MG63 (cell line): ENCODE results near the gene CCDC9. TPM values are rescaled to one million over a fixed set of nuclear protein-coding genes. Genes with fewer than 3 reads are reported as not detected.
"Not testable (repeated sequence)": the region's sequence is repeated elsewhere in the genome, so short reads cannot be mapped to it uniquely, and the experiment has no call there.

Source experiments
- DNase-seq: peaks from one replicate; pipeline ENCODE4 v3.0.0-alpha.2; 2020
- H3K27me3 ChIP-seq: fragments of 250-450 bp; sonication (Bioruptor Pico); 2 replicates; pipeline ENCODE4 v1.5.1; 2020; ENCODE audit warnings: mild to moderate bottlenecking, moderate library complexity
- H3K36me3 ChIP-seq: fragments of 250-450 bp; sonication (Bioruptor Pico); 2 replicates; pipeline ENCODE4 v1.5.1; 2020; ENCODE audit warnings: mild to moderate bottlenecking, moderate library complexity
- H3K4me3 ChIP-seq: fragments of 250-450 bp; sonication (Bioruptor Pico); 2 replicates; pipeline ENCODE4 v1.5.1; 2020; ENCODE audit warnings: mild to moderate bottlenecking, moderate library complexity
- H3K9me3 ChIP-seq: fragments of 250-450 bp; sonication (Bioruptor Pico); 2 replicates; pipeline ENCODE4 v1.5.1; 2020; ENCODE audit warnings: mild to moderate bottlenecking, moderate library complexity
- total RNA-seq: library from RNA; depleted of rRNA; stranded (reverse); fragments of >200 nt; shearing (Covaris generic); gene quantifications from 2 replicates; pipeline ENCODE4 v1.2.3, GENCODE V29; 2014; ENCODE audit warnings: low replicate concordance

CCDC9 gene
- total RNA-seq, 1 experiment from 2014 or later = 22.9 TPM

GRCh38 chr19:47253016-47253415 is 3.3 kb upstream of the CCDC9 start:
- DNase-seq, H3K9me3 ChIP-seq, H3K36me3 ChIP-seq, H3K27me3 ChIP-seq, H3K4me3 ChIP-seq: not testable (repeated sequence)

- Histone ChIP-seq H3K9me3 (no peaks in the 10 kb centered on the region), H3K4me3 (no peak overlapping the region), H3K36me3 (peaks cover 4% of the 10 kb centered on the region), H3K27me3 (no peaks in the 10 kb centered on the region)
- peak; percentile 86 for DNase-seq
Observed at GRCh38 chr19:47253467-47253881, 2.9 kb upstream of the CCDC9 start.

DNA sequence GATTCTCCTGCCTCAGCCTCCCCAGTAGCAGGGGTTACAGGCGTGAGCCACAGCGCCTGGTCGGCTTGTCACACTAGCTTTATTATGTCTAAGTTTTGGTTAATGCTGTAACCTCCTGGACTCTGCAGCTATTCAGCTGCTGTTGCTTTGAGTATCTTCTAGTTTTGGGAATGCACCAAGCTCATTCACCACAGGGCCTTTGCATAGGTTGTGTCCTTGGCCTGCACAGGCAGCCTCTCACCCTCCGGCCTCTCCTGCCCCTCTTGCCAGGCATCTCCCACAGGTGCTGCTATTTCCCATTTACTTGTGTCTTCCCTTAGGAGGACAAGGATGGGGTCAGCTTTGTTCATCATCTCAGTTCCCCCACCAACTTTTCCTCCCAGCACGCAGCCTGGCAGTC is 2.4 kb upstream of the CCDC9 start:
- H3K27me3 ChIP-seq = no peaks in the 10 kb centered on the region
- no peak overlapping the region for H3K4me3 ChIP-seq
- DNase-seq = no peak
- peaks cover 9% of the 10 kb centered on the region for H3K36me3 ChIP-seq
- no peaks in the 10 kb centered on the region for H3K9me3 ChIP-seq

DNA sequence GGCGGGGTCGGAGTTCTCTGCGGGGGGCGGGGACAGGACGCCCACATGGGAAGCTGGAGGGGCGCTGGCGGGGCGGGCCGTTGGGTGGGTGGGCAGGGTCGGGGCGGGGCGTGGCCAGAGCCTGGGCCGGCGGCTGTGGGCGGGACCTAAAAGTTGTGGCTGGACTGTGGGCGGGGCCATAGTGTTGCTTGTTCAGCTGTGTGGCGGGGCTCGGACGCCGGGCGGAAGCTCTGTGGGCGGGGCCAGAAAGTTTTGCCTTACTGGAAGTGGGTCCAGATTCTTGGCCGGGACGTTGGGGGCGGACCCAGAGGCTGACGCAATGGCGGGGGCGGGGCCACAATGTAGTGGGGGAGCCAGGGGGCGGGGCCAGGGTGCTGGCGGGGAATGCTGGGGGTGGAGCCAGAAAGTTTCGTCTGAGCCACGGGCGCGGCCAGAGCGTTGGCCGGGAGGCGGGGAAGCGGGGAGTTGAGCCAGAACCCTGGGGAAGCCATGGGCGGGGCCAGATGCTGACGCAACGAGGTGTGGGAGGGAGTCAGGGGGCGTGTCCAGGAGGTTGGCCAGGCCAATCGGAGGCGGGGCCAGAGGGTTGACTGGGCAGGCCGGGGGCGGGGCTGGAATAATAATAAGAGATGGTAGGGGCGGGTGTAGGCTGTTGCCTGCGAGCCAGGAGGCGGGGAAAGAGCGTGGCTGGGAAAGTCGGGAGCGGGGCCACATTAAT is 527 bp downstream of the CCDC9 start:
- H3K4me3 ChIP-seq = peak overlapping the region; percentile 62
- no peaks in the 10 kb centered on the region for H3K9me3 ChIP-seq
- peaks cover 36% of the 10 kb centered on the region for H3K36me3 ChIP-seq
- peak; percentile 99 for DNase-seq
- H3K27me3 ChIP-seq = no peaks in the 10 kb centered on the region

DNA sequence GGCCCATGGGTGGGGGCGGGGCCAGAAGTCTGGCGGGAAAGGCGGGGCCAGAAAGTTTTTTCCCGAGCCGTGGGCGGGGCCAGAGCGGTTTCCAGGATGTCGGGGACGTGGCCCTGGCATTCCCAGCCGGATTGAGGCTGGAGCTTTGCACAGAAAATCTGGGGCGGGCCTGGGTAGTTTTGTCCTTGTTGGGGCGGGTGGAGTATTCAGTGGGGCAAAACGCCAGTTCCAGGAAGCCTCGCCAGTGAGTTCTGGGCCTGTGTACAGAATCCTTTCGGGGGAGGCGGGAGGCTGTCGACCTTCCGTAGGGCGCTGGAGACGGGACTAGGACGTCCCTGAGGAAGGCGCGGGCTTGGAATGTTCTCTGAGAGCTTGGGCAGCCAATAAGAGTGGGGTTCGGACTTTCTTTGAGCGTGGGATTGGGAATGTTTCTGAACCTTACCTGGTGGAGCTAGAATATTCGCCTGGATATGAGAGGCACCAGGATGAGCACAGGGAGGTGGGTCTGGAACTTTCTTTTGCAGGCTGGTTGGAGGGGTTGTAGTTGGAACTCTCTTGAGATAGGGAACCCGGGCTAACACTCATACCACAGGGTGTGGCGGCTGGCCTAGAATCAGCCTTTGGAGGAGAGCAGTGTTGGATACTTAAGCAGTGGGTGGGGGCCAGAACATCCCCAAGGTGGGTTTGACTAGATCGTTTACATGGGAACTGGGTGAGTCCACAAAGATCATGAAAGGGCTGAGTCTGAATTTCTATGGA is 1.3 kb downstream of the CCDC9 start:
- DNase-seq = no peak
- Histone ChIP-seq H3K4me3 (peak overlapping the region; percentile 62), H3K9me3 (no peaks in the 10 kb centered on the region), H3K36me3 (peaks cover 41% of the 10 kb centered on the region), H3K27me3 (no peaks in the 10 kb centered on the region)

DNA sequence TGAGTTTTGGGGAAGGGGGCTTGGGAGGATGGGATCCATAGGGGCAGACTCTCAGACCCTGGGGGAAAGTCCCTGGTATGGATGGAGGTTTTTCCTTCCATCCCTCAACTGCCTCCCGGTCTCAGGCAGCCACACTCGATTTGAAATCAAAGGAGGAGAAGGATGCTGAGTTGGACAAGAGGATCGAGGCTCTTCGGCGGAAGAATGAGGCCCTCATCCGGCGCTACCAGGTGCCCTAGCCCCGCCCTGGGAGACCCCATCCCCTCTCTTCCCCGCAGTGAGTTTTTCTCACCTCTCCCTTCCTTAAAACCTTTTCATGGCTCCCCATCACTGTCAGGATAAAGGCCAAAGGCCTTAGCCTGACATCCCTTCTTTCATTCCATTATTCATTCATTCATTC is 2.1 kb downstream of the CCDC9 start:
- H3K27me3 ChIP-seq = no peaks in the 10 kb centered on the region
- H3K36me3 ChIP-seq = peaks cover 48% of the 10 kb centered on the region
- H3K9me3 ChIP-seq = no peaks in the 10 kb centered on the region
- peak overlapping the region; percentile 62; the same call in 1 of the 2 replicates for H3K4me3 ChIP-seq
- no peak for DNase-seq

DNA sequence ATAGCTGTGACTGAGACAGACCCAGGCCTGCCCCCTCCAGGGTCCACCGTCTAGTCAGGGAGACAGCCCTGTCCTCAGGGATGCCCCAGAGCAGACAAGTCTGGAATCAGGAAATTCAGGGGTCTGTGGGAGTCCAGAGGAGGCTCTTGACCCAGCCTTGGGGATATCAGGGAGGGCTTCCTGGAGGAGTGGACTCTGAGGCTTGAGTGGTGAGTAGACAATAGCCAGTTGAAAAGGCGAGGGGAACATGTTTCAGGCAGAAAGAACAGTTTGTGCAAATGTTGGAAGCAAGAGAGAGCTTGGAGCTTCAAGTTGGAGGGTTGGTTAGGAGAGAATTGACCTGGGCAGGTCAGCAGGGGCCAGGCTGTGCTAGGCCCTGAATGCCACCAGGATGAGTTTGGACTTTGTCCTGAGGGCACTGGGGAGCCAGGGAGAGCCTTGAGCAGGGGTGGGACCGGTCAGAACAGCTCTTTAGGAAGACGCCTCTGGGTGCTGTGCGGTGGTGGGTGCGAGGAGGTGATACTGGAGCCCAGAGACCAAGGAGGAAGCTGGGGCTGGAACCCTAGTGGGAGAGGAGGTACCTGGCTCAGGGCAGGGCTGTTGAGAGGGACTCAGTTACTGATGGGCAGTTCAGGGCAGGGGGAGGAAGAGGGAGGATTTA is 2.7 kb downstream of the CCDC9 start:
- no peak overlapping the region for H3K4me3 ChIP-seq
- H3K36me3 ChIP-seq = peaks cover 54% of the 10 kb centered on the region
- DNase-seq = no peak
- no peaks in the 10 kb centered on the region for H3K9me3 ChIP-seq
- H3K27me3 ChIP-seq = no peaks in the 10 kb centered on the region

DNA sequence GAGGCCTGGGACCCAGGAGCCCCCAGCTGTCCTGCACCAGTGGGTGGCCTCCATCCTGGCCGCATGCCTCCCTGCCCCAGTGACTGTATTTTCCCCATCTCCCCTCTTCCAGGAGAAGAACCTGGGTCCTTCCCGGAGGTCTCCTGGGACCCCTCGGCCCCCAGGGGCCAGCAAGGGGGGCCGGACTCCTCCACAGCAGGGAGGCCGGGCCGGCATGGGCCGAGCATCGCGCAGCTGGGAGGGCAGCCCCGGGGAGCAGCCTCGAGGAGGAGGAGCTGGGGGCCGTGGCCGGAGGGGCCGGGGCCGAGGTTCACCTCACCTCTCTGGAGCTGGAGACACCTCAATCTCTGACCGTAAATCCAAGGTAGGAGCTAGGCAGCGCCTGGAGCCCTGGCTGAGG is 4.2 kb downstream of the CCDC9 start:
- Histone ChIP-seq H3K9me3 (no peaks in the 10 kb centered on the region), H3K36me3 (peaks cover 63% of the 10 kb centered on the region), H3K27me3 (no peaks in the 10 kb centered on the region), H3K4me3 (no peak overlapping the region)
- DNase-seq = no peak

DNA sequence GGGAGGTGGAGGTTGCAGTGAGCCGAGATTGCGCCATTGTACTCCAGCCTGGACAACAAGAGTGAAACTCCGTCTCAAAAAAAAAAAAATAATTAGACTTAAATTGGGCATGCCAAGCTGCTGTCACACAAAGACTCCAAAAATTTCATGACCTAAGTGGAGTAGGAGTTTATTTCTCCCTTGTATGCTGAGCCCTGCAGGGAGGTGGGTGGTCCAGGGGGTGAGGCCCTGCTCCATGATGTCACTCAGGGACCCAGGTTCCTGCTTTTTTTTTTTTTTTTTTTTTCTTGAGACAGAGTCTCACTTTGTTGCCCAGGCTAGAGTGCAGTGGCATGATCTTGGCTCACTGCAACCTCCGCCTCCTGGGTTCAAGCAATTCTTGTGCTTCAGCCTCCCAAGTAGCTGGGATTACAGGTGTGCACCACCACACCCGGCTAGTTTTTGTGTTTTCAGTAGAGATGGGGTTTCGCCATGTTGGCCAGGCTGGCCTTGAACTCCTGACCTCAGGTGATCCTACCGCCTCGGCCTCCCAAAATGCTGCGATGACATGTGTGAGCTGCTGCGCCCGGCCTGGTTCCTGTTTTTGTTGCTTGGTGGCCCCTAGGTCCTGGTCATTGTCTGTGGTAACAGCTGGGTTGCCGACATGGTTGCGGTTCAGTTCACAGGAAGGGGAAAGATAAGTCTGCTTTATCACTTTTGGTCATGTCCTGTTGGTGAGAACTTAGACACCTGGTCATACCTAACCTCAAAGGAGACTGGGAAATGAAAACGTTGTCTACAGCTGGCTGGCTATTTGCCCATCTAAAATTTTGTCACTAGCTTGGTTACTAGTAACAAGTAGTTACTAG is 5.8 kb downstream of the CCDC9 start:
- not testable (repeated sequence) for H3K9me3 ChIP-seq, H3K4me3 ChIP-seq, DNase-seq, H3K27me3 ChIP-seq
- H3K36me3 ChIP-seq = peaks cover 75% of the 10 kb centered on the region

GRCh38 chr19:47264629-47265028 is 8.3 kb downstream of the CCDC9 start:
- H3K9me3 ChIP-seq = no peaks in the 10 kb centered on the region
- H3K27me3 ChIP-seq = no peaks in the 10 kb centered on the region
- H3K36me3 ChIP-seq = peaks cover 75% of the 10 kb centered on the region
- no peak for DNase-seq
- H3K4me3 ChIP-seq = no peak overlapping the region

DNA sequence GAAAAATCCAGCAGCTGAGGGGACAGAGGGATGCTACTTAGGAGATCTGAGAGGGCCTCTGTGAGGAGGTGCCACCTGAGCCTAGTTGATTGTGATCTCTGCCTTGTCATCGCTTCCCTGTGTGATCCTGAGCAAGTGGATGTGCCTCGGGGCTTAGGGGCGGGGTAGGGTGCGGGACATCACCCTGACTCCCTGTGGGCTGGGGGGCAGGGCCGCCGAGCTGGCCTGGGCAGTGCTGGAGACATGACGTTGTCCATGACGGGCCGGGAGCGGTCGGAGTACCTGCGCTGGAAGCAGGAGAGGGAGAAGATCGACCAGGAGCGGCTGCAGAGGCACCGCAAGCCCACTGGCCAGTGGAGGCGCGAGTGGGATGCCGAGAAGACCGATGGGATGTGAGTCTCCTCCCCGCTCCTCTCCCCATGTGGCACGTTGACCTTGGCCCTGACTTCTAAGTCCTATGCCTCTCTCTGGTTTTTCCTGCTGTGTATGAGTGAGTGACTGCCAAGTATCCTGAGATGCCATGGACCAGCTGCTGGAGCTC is 10.1 kb downstream of the CCDC9 start:
- no peaks in the 10 kb centered on the region for H3K27me3 ChIP-seq
- H3K4me3 ChIP-seq = no peak overlapping the region
- no peak for DNase-seq
- H3K9me3 ChIP-seq = no peaks in the 10 kb centered on the region
- H3K36me3 ChIP-seq = peaks cover 62% of the 10 kb centered on the region

- peaks cover 56% of the 10 kb centered on the region for H3K36me3 ChIP-seq
- H3K4me3 ChIP-seq = no peak overlapping the region
- no peaks in the 10 kb centered on the region for H3K27me3 ChIP-seq
- DNase-seq = no peak
- no peaks in the 10 kb centered on the region for H3K9me3 ChIP-seq
Observed at GRCh38 chr19:47267350-47267759, 11.0 kb downstream of the CCDC9 start.

GRCh38 chr19:47268028-47268427 is 11.7 kb downstream of the CCDC9 start:
- Histone ChIP-seq H3K9me3 (no peaks in the 10 kb centered on the region), H3K27me3 (no peaks in the 10 kb centered on the region), H3K36me3 (peaks cover 51% of the 10 kb centered on the region), H3K4me3 (no peak overlapping the region)
- no peak for DNase-seq

DNA sequence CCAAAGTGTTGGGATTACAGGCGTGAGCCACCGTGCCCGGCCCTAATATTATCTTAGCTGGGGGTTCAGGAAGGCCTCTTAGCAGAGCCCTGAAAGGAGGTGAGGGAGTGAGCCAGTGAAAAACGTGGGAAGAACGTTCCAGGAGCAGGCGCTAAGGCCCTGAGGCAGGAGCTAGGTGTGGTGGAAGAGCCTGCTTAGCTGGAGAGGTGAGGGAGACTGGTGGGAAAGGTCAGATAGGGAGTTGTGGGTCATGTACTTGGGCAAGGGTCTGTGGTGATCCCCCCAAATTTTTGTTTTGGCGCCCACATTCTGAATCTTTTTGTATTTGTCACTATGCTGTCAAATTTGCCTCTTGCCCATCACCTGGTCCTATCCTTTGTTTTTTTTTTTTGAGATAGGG is 13.3 kb downstream of the CCDC9 start:
- peaks cover 37% of the 10 kb centered on the region for H3K36me3 ChIP-seq
- no peaks in the 10 kb centered on the region for H3K9me3 ChIP-seq
- H3K4me3 ChIP-seq = no peak overlapping the region
- no peaks in the 10 kb centered on the region for H3K27me3 ChIP-seq
- no peak for DNase-seq

- no peaks in the 10 kb centered on the region for H3K27me3 ChIP-seq
- no peaks in the 10 kb centered on the region for H3K9me3 ChIP-seq
- peaks cover 32% of the 10 kb centered on the region for H3K36me3 ChIP-seq
- H3K4me3 ChIP-seq = no peak overlapping the region
- DNase-seq = no peak
Observed at GRCh38 chr19:47270408-47270807, 14.1 kb downstream of the CCDC9 start.

GRCh38 chr19:47271949-47272348 is 15.6 kb downstream of the CCDC9 start:
- H3K27me3 ChIP-seq = no peaks in the 10 kb centered on the region
- H3K4me3 ChIP-seq = no peak overlapping the region
- peaks cover 22% of the 10 kb centered on the region for H3K36me3 ChIP-seq
- H3K9me3 ChIP-seq = no peaks in the 10 kb centered on the region
- DNase-seq = no peak
